Breast epithelium (tissue), 4 donors: ENCODE data around the gene VEZT. TPM values are rescaled to one million over a fixed set of nuclear protein-coding genes. Genes with fewer than 3 reads are reported as not detected.
A peak's percentile ranks its signal among the peaks of the same experiment; 100 is the strongest.

Source experiments
- DNase-seq, 2 donors: peaks; one replicate each; pipeline ENCODE4 v3.0.0-alpha.2; 2019; ENCODE audit warnings: low spot score in 2 of 2
- H3K27ac ChIP-seq, 2 donors: fragments of 200-600 bp; sonication (generic) in 1 of 2; one replicate each; pipeline ENCODE4 v1.5.1; 2016 to 2019; ENCODE audit warnings: mild to moderate bottlenecking in 1 of 2
- H3K27me3 ChIP-seq, 2 donors: fragments of 200-600 bp; sonication (generic) in 1 of 2; one replicate each; pipeline versions ENCODE4 v1.5.1 to v1.6.0; 2017 to 2019; ENCODE audit warnings: control low read depth in 1 of 2, mild to moderate bottlenecking in 1 of 2
- H3K36me3 ChIP-seq: fragments of 200-600 bp; one replicate; pipeline ENCODE4 v1.5.1; 2019
- H3K4me1 ChIP-seq, 2 donors: fragments of 200-600 bp; sonication (generic); one replicate each; pipeline ENCODE4 v1.5.1; 2016 to 2019; ENCODE audit warnings: control low read depth in 1 of 2
- H3K4me3 ChIP-seq, 3 donors: fragments of 200-600 bp; sonication (generic); 1 replicate in 2 of 3; 2 replicates in 1 of 3; pipeline ENCODE4 v1.5.1; 2016 to 2019; ENCODE audit warnings: mild to moderate bottlenecking in 3 of 3, moderate library complexity in 2 of 3
- H3K9me3 ChIP-seq, 2 donors: fragments of 200-600 bp; sonication (generic) in 1 of 2; one replicate each; pipeline ENCODE4 v1.5.1; 2016 to 2019; ENCODE audit warnings: control low read depth in 1 of 2
- CTCF ChIP-seq, 3 donors: fragments of 450-650 bp; IDR thresholded peaks; one replicate each; pipeline ENCODE4 v1.5.1; 2016 to 2017; ENCODE audit warnings: antibody characterized with exemption in 3 of 3, mild to moderate bottlenecking in 3 of 3, moderate library complexity in 3 of 3
- POLR2A ChIP-seq: fragments of 450-650 bp; IDR thresholded peaks from one replicate; pipeline ENCODE4 v1.6.1; 2016; ENCODE audit warnings: antibody characterized with exemption, mild to moderate bottlenecking, moderate library complexity
- POLR2AphosphoS5 ChIP-seq, 3 donors: sonication (generic); formaldehyde crosslinking; IDR thresholded peaks; one replicate each; pipeline ENCODE4 v1.6.1; 2017; ENCODE audit warnings: antibody characterized with exemption in 3 of 3
- intact Hi-C: fragments of 100-400 bp; cut with DNase I; formaldehyde crosslinking; loops from one replicate; pipeline ENCODE4 v1.15.1; 2023; ENCODE audit warnings: low total_unique reads
- total RNA-seq, 3 donors: library from RNA; depleted of rRNA; stranded (reverse); fragments of >200 nt; gene quantifications; one replicate each; pipeline ENCODE4 v1.1.0, GENCODE V29; 2016

The VEZT gene
- total RNA-seq, 3 donors from 2014 or later = 72.8 to 126 (median 73.8) TPM

- intact Hi-C loops = no loop called here
Measured at GRCh38 chr12:95200128-95200894, 17.3 kb upstream of the VEZT start.

GRCh38 chr12:95201056-95201670 is 16.4 kb upstream of the VEZT start:
- no peak overlapping the region for H3K4me3 ChIP-seq
- DNase-seq = no peak
- H3K27ac ChIP-seq = peak overlapping the region; percentile 53 to 77
- H3K27me3 ChIP-seq = no peaks in the 10 kb centered on the region
- no peak for TF ChIP-seq POLR2AphosphoS5 (IDR thresholded peaks at IDR 0.05)
- peaks cover 0 to 6% of the 10 kb centered on the region in 2 donors for H3K4me1 ChIP-seq
- H3K9me3 ChIP-seq = no peaks in the 10 kb centered on the region
- no peaks in the 10 kb centered on the region for H3K36me3 ChIP-seq
- intact Hi-C loops = no loop called here

More at GRCh38 chr12:95200128-95200894, 17.3 kb upstream of the VEZT start:
- Histone ChIP-seq H3K27ac (peak overlapping the region; percentile 53 to 77), H3K27me3 (no peaks in the 10 kb centered on the region), H3K36me3 (no peaks in the 10 kb centered on the region), H3K4me3 (peak overlapping the region in 1 of 3 donors; percentile 36), H3K9me3 (no peaks in the 10 kb centered on the region), H3K4me1 (peaks cover 0 to 4% of the 10 kb centered on the region in 2 donors)
- no peak for DNase-seq
- TF ChIP-seq CTCF (IDR thresholded peaks at IDR 0.05) (no peak), POLR2A (no peak), POLR2AphosphoS5 (IDR thresholded peaks at IDR 0.05) (no peak)

GRCh38 chr12:95202691-95203486 is 14.7 kb upstream of the VEZT start:
- Histone ChIP-seq H3K27me3 (no peaks in the 10 kb centered on the region), H3K27ac (peak overlapping the region; percentile 39 to 84), H3K4me1 (peaks cover 0 to 6% of the 10 kb centered on the region in 2 donors), H3K4me3 (no peak overlapping the region), H3K9me3 (no peaks in the 10 kb centered on the region), H3K36me3 (no peaks in the 10 kb centered on the region)
- intact Hi-C loops = no loop called here
- TF ChIP-seq POLR2A (no peak), CTCF (IDR thresholded peaks at IDR 0.05) (no peak), POLR2AphosphoS5 (IDR thresholded peaks at IDR 0.05) (no peak)
- no peak for DNase-seq

GRCh38 chr12:95203487-95204030 is 14.0 kb upstream of the VEZT start:
- intact Hi-C loops = no loop called here
- no peak for TF ChIP-seq CTCF (IDR thresholded peaks at IDR 0.05)
- TF ChIP-seq POLR2AphosphoS5 (IDR thresholded peaks at IDR 0.05) = no peak
- no peak for TF ChIP-seq POLR2A

GRCh38 chr12:95204141-95204866 is 13.3 kb upstream of the VEZT start:
- peak in 1 of 2 donors; percentile 77 for DNase-seq
- Histone ChIP-seq H3K4me1 (peaks cover 0 to 6% of the 10 kb centered on the region in 2 donors), H3K27ac (peak overlapping the region; percentile 84 to 89), H3K27me3 (no peaks in the 10 kb centered on the region), H3K4me3 (peak overlapping the region in 1 of 3 donors; percentile 0), H3K9me3 (no peaks in the 10 kb centered on the region), H3K36me3 (no peaks in the 10 kb centered on the region)
- intact Hi-C loops = no loop called here
- TF ChIP-seq POLR2AphosphoS5 (IDR thresholded peaks at IDR 0.05) (peak in 1 of 3 donors; percentile 21), POLR2A (no peak)

More at GRCh38 chr12:95203487-95204030, 14.0 kb upstream of the VEZT start:
- no peak for DNase-seq
- Histone ChIP-seq H3K4me1 (peaks cover 0 to 6% of the 10 kb centered on the region in 2 donors), H3K4me3 (no peak overlapping the region), H3K9me3 (no peaks in the 10 kb centered on the region), H3K36me3 (no peaks in the 10 kb centered on the region), H3K27ac (peak overlapping the region; percentile 84 to 89), H3K27me3 (no peaks in the 10 kb centered on the region)
